DMS153 (cell line): Measurements from ENCODE around the gene ENDOD1.

Source experiments
- DNase-seq: peaks from one replicate; lab custom pipeline; 2025; lab: John Stamatoyannopoulos, UW

The ENDOD1 gene

DNA sequence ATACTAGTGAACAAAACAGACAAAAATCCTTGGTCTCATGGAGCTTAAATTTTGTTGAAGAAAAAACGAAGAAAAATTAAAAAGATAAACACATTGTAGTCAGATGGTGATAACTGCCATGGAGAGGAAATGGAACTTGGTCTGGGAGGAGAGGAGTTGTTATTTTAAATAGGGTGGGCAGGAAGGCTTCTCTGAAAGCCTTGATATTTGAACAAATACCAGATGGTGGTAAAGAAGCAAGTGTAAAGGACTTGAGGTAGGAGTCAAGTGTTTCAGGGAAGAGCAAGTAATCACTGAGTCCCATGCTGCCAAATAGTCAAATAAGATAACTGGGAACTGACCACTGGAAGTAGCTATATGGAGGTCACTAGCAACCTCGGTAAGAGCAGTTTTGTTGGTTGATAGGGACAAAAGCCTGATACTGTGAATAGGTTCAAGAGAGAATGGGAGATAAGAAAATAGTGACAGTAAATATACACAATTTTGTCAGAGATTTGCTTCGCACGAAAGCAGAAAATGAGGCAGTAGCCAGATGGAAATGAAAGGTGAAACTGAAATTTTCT lies 86.3 kb downstream of the ENDOD1 start:
- DNase-seq = no peak
